H9 (cell line): ENCODE measurements around the gene WHRN. TPM values are rescaled to one million over a fixed set of nuclear protein-coding genes. Genes with fewer than 3 reads are reported as not detected.

Source experiments
- DNase-seq: peaks from one replicate; pipeline ENCODE4 v3.0.0-alpha.2; 2017
- H2AFZ ChIP-seq: one replicate; pipeline ENCODE4 v1.6.1; 2013; ENCODE audit warnings: mild to moderate bottlenecking, low read length, control low read depth, moderate library complexity
- H2AK5ac ChIP-seq: 2 replicates; pipeline ENCODE4 v1.6.1; 2013; ENCODE audit warnings: low read length, control low read depth, mixed read lengths; ENCODE audit not compliant: insufficient read length
- H2BK120ac ChIP-seq: one replicate; pipeline ENCODE4 v1.6.1; 2013; ENCODE audit warnings: low read depth, mild to moderate bottlenecking, low read length, control low read depth, inconsistent platforms; ENCODE audit not compliant: poor library complexity, severe bottlenecking
- H2BK12ac ChIP-seq: 2 replicates; pipeline ENCODE4 v1.6.1; 2013; ENCODE audit warnings: low read length, control low read depth, mixed read lengths, low read depth; ENCODE audit not compliant: insufficient read length
- H2BK15ac ChIP-seq: 2 replicates; pipeline ENCODE4 v1.6.1; 2013; ENCODE audit warnings: low read depth, low read length, control low read depth
- H2BK20ac ChIP-seq: one replicate; pipeline ENCODE4 v1.6.1; 2013; ENCODE audit warnings: low read depth, mild to moderate bottlenecking, low read length, control low read depth, inconsistent platforms; ENCODE audit not compliant: poor library complexity, severe bottlenecking
- H2BK5ac ChIP-seq: 2 replicates; pipeline ENCODE4 v1.6.1; 2013; ENCODE audit warnings: low read length, control low read depth, mixed read lengths; ENCODE audit not compliant: insufficient read length
- H3K14ac ChIP-seq: 2 replicates; pipeline ENCODE4 v1.6.1; 2013; ENCODE audit warnings: low read length, control low read depth; ENCODE audit not compliant: insufficient read depth
- H3K18ac ChIP-seq: 2 replicates; pipeline ENCODE4 v1.6.1; 2013; ENCODE audit warnings: low read depth, mild to moderate bottlenecking, mixed read lengths, low read length, control low read depth; ENCODE audit not compliant: insufficient read length
- H3K23ac ChIP-seq: 2 replicates; pipeline ENCODE4 v1.6.1; 2013; ENCODE audit warnings: low read length, control low read depth, mixed read lengths, low read depth; ENCODE audit not compliant: insufficient read length
- H3K23me2 ChIP-seq: 2 replicates; pipeline ENCODE4 v1.6.1; 2013; ENCODE audit warnings: low read depth, mild to moderate bottlenecking, mixed read lengths, low read length, control low read depth; ENCODE audit not compliant: insufficient read length, poor library complexity, severe bottlenecking
- H3K27ac ChIP-seq: 2 replicates; pipeline ENCODE4 v1.5.1; 2013; ENCODE audit warnings: low read length, control low read depth, mixed read lengths, low read depth; ENCODE audit not compliant: insufficient read length
- H3K27me3 ChIP-seq: 2 replicates; pipeline ENCODE4 v1.6.1; 2013; ENCODE audit warnings: low read length, control low read depth, inconsistent platforms; ENCODE audit not compliant: insufficient read depth
- H3K4ac ChIP-seq: 2 replicates; pipeline ENCODE4 v1.6.1; 2013; ENCODE audit warnings: low read depth, mild to moderate bottlenecking, control low read depth, inconsistent platforms, low read length, moderate library complexity
- H3K4me1 ChIP-seq: 2 replicates; pipeline ENCODE4 v1.6.1; 2013; ENCODE audit warnings: low read length, control low read depth, inconsistent platforms; ENCODE audit not compliant: insufficient read depth
- H3K4me2 ChIP-seq: 2 replicates; pipeline ENCODE4 v1.6.1; 2013; ENCODE audit warnings: low read length, control low read depth, mixed read lengths; ENCODE audit not compliant: insufficient read length, insufficient read depth
- H3K56ac ChIP-seq: 2 replicates; pipeline ENCODE4 v1.6.1; 2013; ENCODE audit warnings: low read depth, mild to moderate bottlenecking, mixed read lengths, low read length, control low read depth; ENCODE audit not compliant: insufficient read length
- H3K79me1 ChIP-seq: 2 replicates; pipeline ENCODE4 v1.6.1; 2013; ENCODE audit warnings: low read depth, mild to moderate bottlenecking, moderate library complexity, low read length, control low read depth, inconsistent platforms; ENCODE audit not compliant: insufficient read depth, poor library complexity, severe bottlenecking
- H3K79me2 ChIP-seq: 2 replicates; pipeline ENCODE4 v1.6.1; 2013; ENCODE audit warnings: low read length, control low read depth, inconsistent platforms; ENCODE audit not compliant: insufficient read depth
- H3K9ac ChIP-seq: 2 replicates; pipeline ENCODE4 v1.6.1; 2013; ENCODE audit warnings: low read length, control low read depth, mixed read lengths; ENCODE audit not compliant: insufficient read length; ENCODE audit errors: extremely low read depth
- H3K9me3 ChIP-seq: one replicate; pipeline ENCODE4 v1.6.1; 2013; ENCODE audit warnings: low read depth, low read length, inconsistent platforms; ENCODE audit not compliant: control insufficient read depth
- H3T11ph ChIP-seq: one replicate; pipeline ENCODE4 v1.6.1; 2013; ENCODE audit warnings: mild to moderate bottlenecking, low read length, control low read depth, inconsistent platforms
- H4K20me1 ChIP-seq: one replicate; pipeline ENCODE4 v1.6.1; 2013; ENCODE audit not compliant: control insufficient read depth, insufficient read length, insufficient read depth
- H4K5ac ChIP-seq: 2 replicates; pipeline ENCODE4 v1.6.1; 2013; ENCODE audit warnings: low read depth, mild to moderate bottlenecking, mixed read lengths, low read length, control low read depth; ENCODE audit not compliant: insufficient read length
- H4K8ac ChIP-seq: replicated peaks from 2 replicates; pipeline ENCODE4 v1.6.1; 2013; ENCODE audit warnings: low read length, control low read depth, mixed read lengths, low read depth; ENCODE audit not compliant: insufficient read length
- H4K91ac ChIP-seq: 2 replicates; pipeline ENCODE4 v1.6.1; 2013; ENCODE audit warnings: low read depth, mild to moderate bottlenecking, moderate library complexity, mixed read lengths, low read length, control low read depth; ENCODE audit not compliant: insufficient read length
- H3K27ac Mint-ChIP-seq, 3 experiments: 2 replicates in 2 of 3; 3 replicates in 1 of 3; pipeline ENCODE4 v1.8.0; 2020 to 2021; ENCODE audit warnings: mixed read lengths in 3 of 3, mild to moderate bottlenecking in 1 of 3, moderate library complexity in 1 of 3
- H3K27me3 Mint-ChIP-seq: 2 replicates; pipeline ENCODE4 v1.8.0; 2021; ENCODE audit warnings: low read depth, mild to moderate bottlenecking, moderate library complexity, mixed read lengths
- H3K36me3 Mint-ChIP-seq, 3 experiments: 2 replicates in 2 of 3; 3 replicates in 1 of 3; pipeline ENCODE4 v1.8.0; 2020 to 2021; ENCODE audit warnings: low read depth in 3 of 3, mixed read lengths in 3 of 3; ENCODE audit not compliant: insufficient read depth in 1 of 3
- H3K4me1 Mint-ChIP-seq, 2 experiments: 2 replicates each; pipeline ENCODE4 v1.8.0; 2020; ENCODE audit warnings: mixed read lengths in 2 of 2
- H3K4me3 Mint-ChIP-seq, 2 experiments: 2 replicates in 1 of 2; 3 replicates in 1 of 2; pipeline ENCODE4 v1.8.0; 2020 to 2021; ENCODE audit warnings: mild to moderate bottlenecking in 2 of 2, mixed read lengths in 2 of 2, moderate library complexity in 1 of 2
- H3K9me3 Mint-ChIP-seq, 2 experiments: 2 replicates in 1 of 2; 3 replicates in 1 of 2; pipeline ENCODE4 v1.8.0; 2020; ENCODE audit warnings: mild to moderate bottlenecking in 2 of 2, mixed read lengths in 2 of 2, moderate library complexity in 1 of 2
- CTCF ChIP-seq: fragments of 200-600 bp; sonication (generic); conservative IDR thresholded peaks from 3 replicates; pipeline ENCODE4 v1.8.0; 2021; ENCODE audit warnings: antibody characterized with exemption, mild to moderate bottlenecking
- WGBS: extraction: QIAGEN DNeasy Blood & Tissue Kit; methylation state at CpG from one replicate; pipeline ENCODE4 v1.1.7; 2013; ENCODE audit warnings: missing lambda C conversion rate, low lambda C conversion rate, mixed read lengths; ENCODE audit not compliant: insufficient read length; ENCODE audit errors: extremely low coverage; 5-methylcytosine and 5-hydroxymethylcytosine counted together
- total RNA-seq: library from RNA; stranded (reverse); gene quantifications from 2 replicates; pipeline ENCODE4 v1.2.1, GENCODE V29; 2021

The WHRN gene
- total RNA-seq, 1 experiment from 2014 or later, result 2.2 TPM

- Histone ChIP-seq H3K9ac (no peak overlapping the region), H3T11ph (no peak overlapping the region), H3K14ac (no peak overlapping the region; the same call in 1 of the 2 replicates), H2BK20ac (no peak overlapping the region), H4K91ac (no peak overlapping the region), H3K9me3 (no peaks in the 10 kb centered on the region), H3K27me3 (no peaks in the 10 kb centered on the region), H3K79me1 (no peaks in the 10 kb centered on the region), H3K4me1 (peaks cover 4% of the 10 kb centered on the region; the same call in 1 of the 2 replicates), H3K4me2 (no peak overlapping the region), H4K8ac (no peak overlapping the region), H2BK15ac (no peak overlapping the region), H3K79me2 (no peaks in the 10 kb centered on the region; the same call in 1 of the 2 replicates), H2AK5ac (no peak overlapping the region), H3K56ac (no peak overlapping the region), H4K5ac (no peak overlapping the region), H3K23me2 (no peaks in the 10 kb centered on the region), H4K20me1 (no peaks in the 10 kb centered on the region), H2BK12ac (no peak overlapping the region), H2AFZ (no peak overlapping the region), H3K23ac (no peak overlapping the region), H2BK5ac (no peak overlapping the region), H3K18ac (no peak overlapping the region), H3K27ac (no peak overlapping the region), H3K4ac (no peak overlapping the region), H2BK120ac (no peak overlapping the region)
- peak overlapping the region in 2 of 3 experiments; percentile 10 to 79; a peak in 4 of 7 replicates for H3K27ac Mint-ChIP-seq
- peaks cover 0 to 8% (median 1%) of the 10 kb centered on the region in 3 experiments; a peak in 2 of 7 replicates for H3K36me3 Mint-ChIP-seq
- peaks cover 74 to 84% of the 10 kb centered on the region in 2 experiments for H3K4me1 Mint-ChIP-seq
- WGBS, result no CpG with 5 or more reads among the region's 11 CpGs
- DNase-seq, result peak; percentile 63
- no peak for TF ChIP-seq CTCF
- H3K4me3 Mint-ChIP-seq, result peak overlapping the region in 1 of 2 experiments; percentile 80; a peak in 3 of 5 replicates
- no peaks in the 10 kb centered on the region for H3K27me3 Mint-ChIP-seq
- no peaks in the 10 kb centered on the region for H3K9me3 Mint-ChIP-seq
Measured at GRCh38 chr9:114385397-114386181, 119.7 kb downstream of the WHRN start.
